Measurements from ENCODE around the gene DHRS11. TPM values are rescaled to one million over a fixed set of nuclear protein-coding genes. Genes with fewer than 3 reads are reported as not detected.

Gene DHRS11
- total RNA-seq, 1 experiment from 2014 or later = 24.2 TPM

DNA sequence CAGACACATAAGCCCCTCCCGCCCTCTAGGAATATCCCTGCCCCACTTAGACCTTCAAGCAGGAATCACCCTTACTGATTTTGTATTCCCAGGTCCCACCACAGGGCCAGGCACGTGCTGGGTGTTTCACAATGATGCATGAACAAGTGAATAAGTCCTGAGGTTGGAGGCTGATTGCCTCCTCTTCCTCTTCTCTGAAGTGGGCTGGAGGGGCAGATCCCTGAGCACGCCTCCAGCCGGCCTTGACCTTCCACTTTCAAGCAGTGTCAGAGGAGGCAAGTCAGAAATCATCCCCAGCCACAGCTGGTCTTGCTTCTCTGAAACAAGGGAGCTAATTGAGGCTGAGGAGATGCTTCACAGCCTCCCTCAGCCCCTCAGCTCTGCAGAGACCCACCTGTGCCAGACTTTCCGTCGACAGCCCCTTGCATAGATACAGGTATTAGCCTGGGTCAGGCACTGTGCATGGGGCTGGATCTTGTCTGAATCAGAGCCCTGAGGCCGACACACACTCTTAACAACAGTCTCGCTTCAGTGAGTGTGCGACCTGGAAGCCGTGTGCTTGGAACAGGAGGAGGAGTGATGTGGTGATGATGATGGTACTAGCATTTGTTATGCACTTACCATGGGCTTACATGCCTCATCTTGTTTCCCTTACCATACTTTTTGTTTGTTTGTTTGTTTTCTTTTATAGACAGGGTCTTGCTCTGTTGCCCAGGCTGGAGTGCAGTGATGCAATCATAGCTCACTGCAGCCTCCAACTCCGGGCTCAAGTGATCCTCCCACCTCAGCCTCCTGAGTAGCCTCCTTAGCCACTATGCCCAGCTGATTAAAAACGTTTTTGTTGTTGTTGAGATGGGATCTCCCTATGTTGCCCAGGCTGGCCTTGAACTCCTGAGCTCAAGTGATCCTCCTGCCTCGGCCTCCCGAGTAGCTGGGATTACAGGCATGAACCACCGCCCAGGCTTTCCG is 24.7 kb downstream of the DHRS11 start:
- no peaks in the 10 kb centered on the region for H3K4me1 ChIP-seq (replicated peaks; ENCODE audit: insufficient read depth)
- no peak overlapping the region for H3K27ac ChIP-seq
- DNase-seq = no peak
- no peaks in the 10 kb centered on the region for H3K36me3 ChIP-seq (ENCODE audit: low read depth)
- H3K9me2 ChIP-seq (ENCODE audit: insufficient read depth) = no peaks in the 10 kb centered on the region
- H2AFZ ChIP-seq = no peak overlapping the region
- H3F3A ChIP-seq (ENCODE audit: insufficient read depth, low read depth) = no peaks in the 10 kb centered on the region; the same call in 1 of the 2 replicates
- no peak overlapping the region for H3K4me3 ChIP-seq
- no peak for TF ChIP-seq EZH2 (IDR thresholded peaks at IDR 0.05; ENCODE audit: low read depth)
- TF ChIP-seq CTCF (conservative IDR thresholded peaks at IDR 0.05) = no peak
- ChIA-PET POLR2A (ENCODE audit: unreplicated experiment) (no interaction called here), CTCF (no interaction called here)
- no peaks in the 10 kb centered on the region for H3K9me3 ChIP-seq (ENCODE audit: insufficient read depth, low read depth)
- intact Hi-C loops (cut with micrococcal nuclease; ENCODE audit: unreplicated experiment) = no loop called here
- no peaks in the 10 kb centered on the region for H3K79me2 ChIP-seq (ENCODE audit: low read depth)
- no peaks in the 10 kb centered on the region for H3K27me3 ChIP-seq (ENCODE audit: insufficient read depth, low read depth)
- no peak overlapping the region for H3K4me2 ChIP-seq
- BruUV-seq (replicated peaks) = no TSS peak
- H4K20me1 ChIP-seq (ENCODE audit: insufficient read depth) = peaks cover 1% of the 10 kb centered on the region

DNA sequence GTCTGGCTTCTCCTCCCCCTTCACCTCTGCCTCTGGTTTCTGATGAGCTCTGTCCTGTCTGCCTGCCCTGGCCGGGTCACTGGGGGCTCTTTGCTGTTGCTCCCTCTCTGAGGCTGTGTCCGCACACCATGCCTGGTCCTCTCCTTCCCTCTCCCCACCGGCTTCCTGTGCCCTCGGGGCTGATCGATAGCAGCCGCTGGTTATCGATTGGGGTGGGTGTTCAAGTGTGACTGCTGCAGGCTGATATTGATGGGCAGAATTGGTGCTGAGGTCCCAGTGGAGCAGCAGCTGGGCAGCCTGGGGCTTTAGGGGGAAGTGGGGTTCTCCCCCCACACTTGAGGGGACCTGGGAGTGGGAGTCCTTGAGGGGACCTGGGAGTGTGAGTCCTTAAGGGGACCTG is 26.1 kb downstream of the DHRS11 start:
- Histone ChIP-seq H3K79me2 (ENCODE audit: low read depth) (no peaks in the 10 kb centered on the region), H3K36me3 (ENCODE audit: low read depth) (no peaks in the 10 kb centered on the region), H3K9me3 (ENCODE audit: insufficient read depth, low read depth) (no peaks in the 10 kb centered on the region), H3K27me3 (ENCODE audit: insufficient read depth, low read depth) (no peaks in the 10 kb centered on the region), H2AFZ (no peak overlapping the region), H3K4me3 (no peak overlapping the region), H3K4me2 (no peak overlapping the region), H4K20me1 (ENCODE audit: insufficient read depth) (peaks cover 9% of the 10 kb centered on the region; the same call in 1 of the 2 replicates), H3K27ac (no peak overlapping the region), H3F3A (ENCODE audit: insufficient read depth, low read depth) (no peaks in the 10 kb centered on the region; the same call in 1 of the 2 replicates), H3K4me1 (replicated peaks; ENCODE audit: insufficient read depth) (no peaks in the 10 kb centered on the region), H3K9me2 (ENCODE audit: insufficient read depth) (no peaks in the 10 kb centered on the region)
- intact Hi-C loops (cut with micrococcal nuclease; ENCODE audit: unreplicated experiment) = no loop called here
- DNase-seq = no peak
- POLR2A ChIA-PET (ENCODE audit: unreplicated experiment) = no interaction called here
- no peak for TF ChIP-seq CTCF (conservative IDR thresholded peaks at IDR 0.05)
- TF ChIP-seq EZH2 (IDR thresholded peaks at IDR 0.05; ENCODE audit: low read depth) = no peak
- CTCF ChIA-PET = no interaction called here
- BruUV-seq (replicated peaks) = no TSS peak

- intact Hi-C loops (cut with micrococcal nuclease; ENCODE audit: unreplicated experiment) = no loop called here
- H3K4me2 ChIP-seq = no peak overlapping the region
- H2AFZ ChIP-seq = no peak overlapping the region
- POLR2A ChIA-PET (ENCODE audit: unreplicated experiment) = no interaction called here
- BruUV-seq (replicated peaks) = no TSS peak
- no peak for TF ChIP-seq EZH2 (IDR thresholded peaks at IDR 0.05; ENCODE audit: low read depth)
- no peak overlapping the region for H3K27ac ChIP-seq
- no peaks in the 10 kb centered on the region for H3K79me2 ChIP-seq (ENCODE audit: low read depth)
- no peaks in the 10 kb centered on the region for H3K4me1 ChIP-seq (replicated peaks; ENCODE audit: insufficient read depth)
- H3K36me3 ChIP-seq (ENCODE audit: low read depth) = no peaks in the 10 kb centered on the region
- H3K4me3 ChIP-seq = no peak overlapping the region
- DNase-seq = no peak
- peaks cover 14% of the 10 kb centered on the region for H4K20me1 ChIP-seq (ENCODE audit: insufficient read depth)
- CTCF ChIA-PET = no interaction called here
- H3K9me3 ChIP-seq (ENCODE audit: insufficient read depth, low read depth) = no peaks in the 10 kb centered on the region
- no peaks in the 10 kb centered on the region; the same call in 1 of the 2 replicates for H3F3A ChIP-seq (ENCODE audit: insufficient read depth, low read depth)
- H3K27me3 ChIP-seq (ENCODE audit: insufficient read depth, low read depth) = no peaks in the 10 kb centered on the region
- H3K9me2 ChIP-seq (ENCODE audit: insufficient read depth) = no peaks in the 10 kb centered on the region
These were observed 31.6 kb downstream of the DHRS11 start for GRCh38 chr17:36623281-36623680.
